Myocyte (in vitro differentiated cells): ENCODE results near the gene CMTM3. TPM values are rescaled to one million over a fixed set of nuclear protein-coding genes. Genes with fewer than 3 reads are reported as not detected.
"Not testable (repeated sequence)": the region's sequence is repeated elsewhere in the genome, so short reads cannot be mapped to it uniquely, and the experiment has no call there.

Experiments
- DNase-seq: peaks from one replicate; pipeline ENCODE4 v3.0.0-alpha.2; 2012; ENCODE audit warnings: low read depth
- polyA plus RNA-seq: library from polyadenylated mRNA; unstranded; fragments of >200 nt; gene quantifications from one replicate; pipeline ENCODE4 v1.2.1, GENCODE V29; 2012; ENCODE audit warnings: missing spikeins
- total RNA-seq: library from RNA; depleted of rRNA; stranded (reverse); fragments of >200 nt; gene quantifications from 2 replicates; pipeline ENCODE4 v1.2.3, GENCODE V29; 2014

CMTM3 gene
- 19.0 and 21.2 TPM in 2 replicates for total RNA-seq
- 70.5 TPM for polyA plus RNA-seq

GRCh38 chr16:66604376-66605176, at the start of gene CMTM3:
TSS of gene CMTM3 (plus strand) at chr16:66604704. CDS start at chr16:66604806, 102 bp downstream.
- peak; percentile 74 for DNase-seq

GRCh38 chr16:66560107-66560506, 44.4 kb upstream of the CMTM3 start:
- no peak for DNase-seq

GRCh38 chr16:66561381-66562080, 43.0 kb upstream of the CMTM3 start:
- no peak for DNase-seq

GRCh38 chr16:66562409-66562808, 42.1 kb upstream of the CMTM3 start:
- DNase-seq = no peak

- no peak for DNase-seq
Observed at GRCh38 chr16:66562986-66563385, 41.5 kb upstream of the CMTM3 start.

GRCh38 chr16:66563574-66564334, 40.8 kb upstream of the CMTM3 start:
- DNase-seq = no peak

- no peak for DNase-seq
Observed at GRCh38 chr16:66566051-66566901, 38.2 kb upstream of the CMTM3 start, which contains the start of gene CMTM1. TSS of gene CMTM1 (plus strand) at chr16:66566439. CDS start at chr16:66566514, 75 bp downstream.

- not testable (repeated sequence) for DNase-seq
Observed at GRCh38 chr16:66567270-66567669, 37.2 kb upstream of the CMTM3 start.

- no peak for DNase-seq
Observed at GRCh38 chr16:66568355-66568754, 36.1 kb upstream of the CMTM3 start.

- DNase-seq = no peak
Observed at GRCh38 chr16:66569131-66569530, 35.4 kb upstream of the CMTM3 start.

GRCh38 chr16:66569827-66570405, 34.6 kb upstream of the CMTM3 start:
- DNase-seq = peak; percentile 32

GRCh38 chr16:66572356-66572755, 32.1 kb upstream of the CMTM3 start:
- DNase-seq = no peak

GRCh38 chr16:66574081-66574480, 30.4 kb upstream of the CMTM3 start:
- DNase-seq = no peak

GRCh38 chr16:66574531-66574930, 30.0 kb upstream of the CMTM3 start:
- no peak for DNase-seq

- no peak for DNase-seq
Observed at GRCh38 chr16:66575060-66575459, 29.4 kb upstream of the CMTM3 start.

- no peak for DNase-seq
Observed at GRCh38 chr16:66576296-66576695, 28.2 kb upstream of the CMTM3 start.

- DNase-seq = no peak
Observed at GRCh38 chr16:66578651-66579531, 25.6 kb upstream of the CMTM3 start, which contains the start of gene CMTM2. TSS of gene CMTM2 (plus strand) at chr16:66579463. CDS start at chr16:66579608, 145 bp downstream.

GRCh38 chr16:66580605-66581209, 23.8 kb upstream of the CMTM3 start:
- DNase-seq = peak; percentile 89
